Sigmoid colon (tissue), 7 donors: ENCODE results near the gene FBXO44. TPM values are rescaled to one million over a fixed set of nuclear protein-coding genes. Genes with fewer than 3 reads are reported as not detected.

Source experiments
- DNase-seq: peaks from one replicate; pipeline ENCODE4 v3.0.0-alpha.2; 2019
- H3K27ac ChIP-seq, 4 donors: fragments of 200-600 bp; sonication (generic); one replicate each; pipeline ENCODE4 v1.5.1; 2016 to 2019; ENCODE audit warnings: mild to moderate bottlenecking in 1 of 4
- H3K27me3 ChIP-seq, 3 donors: fragments of 200-600 bp; sonication (generic); one replicate each; pipeline ENCODE4 v1.5.1; 2019; ENCODE audit warnings: mild to moderate bottlenecking in 1 of 3
- H3K36me3 ChIP-seq, 4 donors: fragments of 200-600 bp; sonication (generic); one replicate each; pipeline ENCODE4 v1.5.1; 2016 to 2019
- H3K4me1 ChIP-seq, 4 donors: fragments of 200-600 bp; sonication (generic); one replicate each; pipeline ENCODE4 v1.5.1; 2017 to 2019
- H3K4me3 ChIP-seq, 4 donors: fragments of 200-600 bp; sonication (generic); one replicate each; pipeline ENCODE4 v1.5.1; 2017 to 2019; ENCODE audit warnings: mild to moderate bottlenecking in 2 of 4, moderate library complexity in 1 of 4
- H3K9me3 ChIP-seq, 4 donors: fragments of 200-600 bp in 3 of 4; sonication (generic) in 3 of 4; one replicate each; pipeline versions ENCODE4 v1.5.1 to v1.6.1; 2013 to 2019
- CTCF ChIP-seq, 4 experiments: fragments of 450-650 bp in 3 of 4; fragments of 200-600 bp in 1 of 4; IDR thresholded peaks; one replicate each; pipeline ENCODE4 v1.5.1; 2016 to 2019; ENCODE audit warnings: antibody characterized with exemption in 4 of 4, mild to moderate bottlenecking in 3 of 4, moderate library complexity in 2 of 4
- EP300 ChIP-seq, 4 donors: sonication (generic); formaldehyde crosslinking; IDR thresholded peaks; one replicate each; pipeline ENCODE4 v1.6.1; 2017; ENCODE audit warnings: antibody characterized with exemption in 4 of 4
- POLR2A ChIP-seq, 2 donors: fragments of 450-650 bp; IDR thresholded peaks; one replicate each; pipeline ENCODE4 v1.6.1; 2016; ENCODE audit warnings: antibody characterized with exemption in 2 of 2, mild to moderate bottlenecking in 2 of 2, moderate library complexity in 2 of 2
- POLR2AphosphoS5 ChIP-seq, 4 donors: sonication (generic); formaldehyde crosslinking; IDR thresholded peaks; one replicate each; pipeline ENCODE4 v1.6.1; 2017; ENCODE audit warnings: antibody characterized with exemption in 4 of 4
- WGBS, 2 donors: extraction: QIAGEN DNeasy Blood & Tissue Kit; methylation state at CpG; one replicate each; pipeline ENCODE4 v1.1.7; 2013; 5-methylcytosine and 5-hydroxymethylcytosine counted together
- intact Hi-C: fragments of 100-400 bp; cut with DNase I; formaldehyde crosslinking; loops from one replicate; pipeline ENCODE4 v1.15.1; 2023
- polyA plus RNA-seq, 3 donors: library from polyadenylated mRNA; stranded (reverse); fragments of 200-250 nt; gene quantifications; one replicate each; pipeline ENCODE4 v1.2.3, GENCODE V29; 2013
- total RNA-seq, 4 donors: library from RNA; depleted of rRNA; stranded (reverse); fragments of >200 nt; gene quantifications; one replicate each; pipeline ENCODE4 v1.1.0, GENCODE V29; 2016
- donor health status: healthy with polysubstance abuse.
- donor health status: Bipolar disorder and iron deficiency.
- donor health status: healthy.

FBXO44 gene
- total and polyA plus RNA-seq, 7 donors: 1.6 to 27.3 (median 14.2) TPM

- peaks cover 9 to 67% (median 26%) of the 10 kb centered on the region in 4 donors for H3K36me3 ChIP-seq
- no peak overlapping the region for H3K27ac ChIP-seq
- intact Hi-C loops: no loop called here
- H3K27me3 ChIP-seq: no peaks in the 10 kb centered on the region
- 94 to 95% methylated on average over 14 of the region's 14 CpGs for WGBS, 2 donors
- H3K9me3 ChIP-seq: no peaks in the 10 kb centered on the region
- no peak overlapping the region for H3K4me3 ChIP-seq
- H3K4me1 ChIP-seq: no peaks in the 10 kb centered on the region
- DNase-seq: no peak
- TF ChIP-seq POLR2AphosphoS5 (IDR thresholded peaks at IDR 0.05) (no peak), POLR2A (IDR thresholded peaks at IDR 0.05) (no peak), CTCF (IDR thresholded peaks at IDR 0.05) (no peak), EP300 (IDR thresholded peaks at IDR 0.05) (no peak)
These were observed 18.6 kb downstream of the FBXO44 start for GRCh38 chr1:11673089-11673769.

GRCh38 chr1:11674488-11674887 lies 19.8 kb downstream of the FBXO44 start:
- H3K36me3 ChIP-seq: peaks cover 9 to 59% (median 26%) of the 10 kb centered on the region in 4 donors

GRCh38 chr1:11675325-11675724 lies 20.6 kb downstream of the FBXO44 start:
- Histone ChIP-seq H3K4me3 (no peak overlapping the region), H3K4me1 (peaks cover 0 to 9% (median 6%) of the 10 kb centered on the region in 4 donors), H3K9me3 (no peaks in the 10 kb centered on the region), H3K27me3 (no peaks in the 10 kb centered on the region), H3K36me3 (peaks cover 9 to 59% (median 26%) of the 10 kb centered on the region in 4 donors), H3K27ac (no peak overlapping the region)
- DNase-seq: no peak
- TF ChIP-seq POLR2A (IDR thresholded peaks at IDR 0.05) (no peak), POLR2AphosphoS5 (IDR thresholded peaks at IDR 0.05) (no peak), CTCF (IDR thresholded peaks at IDR 0.05) (no peak), EP300 (IDR thresholded peaks at IDR 0.05) (no peak)
- intact Hi-C loops: no loop called here
- WGBS, 2 donors: 96% methylated on average over 10 of the region's 10 CpGs

More at GRCh38 chr1:11674488-11674887, 19.8 kb downstream of the FBXO44 start:
- Histone ChIP-seq H3K4me1 (peaks cover 0 to 3% (median 0%) of the 10 kb centered on the region in 4 donors), H3K27ac (no peak overlapping the region), H3K9me3 (no peaks in the 10 kb centered on the region), H3K27me3 (no peaks in the 10 kb centered on the region), H3K4me3 (no peak overlapping the region)
- TF ChIP-seq EP300 (IDR thresholded peaks at IDR 0.05) (no peak), CTCF (IDR thresholded peaks at IDR 0.05) (no peak)
- intact Hi-C loops: no loop called here
- 96 to 97% methylated on average over 14 of the region's 14 CpGs for WGBS, 2 donors
- DNase-seq: no peak

- peaks cover 0 to 11% (median 10%) of the 10 kb centered on the region in 4 donors for H3K4me1 ChIP-seq
- WGBS, 2 donors: 85 to 90% methylated on average over 10 of the region's 10 CpGs
- H3K36me3 ChIP-seq: peaks cover 9 to 59% (median 26%) of the 10 kb centered on the region in 4 donors
- no peaks in the 10 kb centered on the region for H3K9me3 ChIP-seq
- no peak for TF ChIP-seq POLR2AphosphoS5 (IDR thresholded peaks at IDR 0.05)
- TF ChIP-seq EP300 (IDR thresholded peaks at IDR 0.05): no peak
- TF ChIP-seq POLR2A (IDR thresholded peaks at IDR 0.05): no peak
- TF ChIP-seq CTCF (IDR thresholded peaks at IDR 0.05): no peak
- intact Hi-C loops: no loop called here
- H3K4me3 ChIP-seq: no peak overlapping the region
- no peaks in the 10 kb centered on the region for H3K27me3 ChIP-seq
- no peak overlapping the region for H3K27ac ChIP-seq
- no peak for DNase-seq
These were observed 21.9 kb downstream of the FBXO44 start for GRCh38 chr1:11676386-11677103.
